ENCODE results near the gene DNAJB7. TPM values are rescaled to one million over a fixed set of nuclear protein-coding genes. Genes with fewer than 3 reads are reported as not detected.

The DNAJB7 gene
- polyA plus RNA-seq, 1 donor (not counting 4 experiments of a cell fraction or from before 2014, with no cell fraction given) = not detected

DNA sequence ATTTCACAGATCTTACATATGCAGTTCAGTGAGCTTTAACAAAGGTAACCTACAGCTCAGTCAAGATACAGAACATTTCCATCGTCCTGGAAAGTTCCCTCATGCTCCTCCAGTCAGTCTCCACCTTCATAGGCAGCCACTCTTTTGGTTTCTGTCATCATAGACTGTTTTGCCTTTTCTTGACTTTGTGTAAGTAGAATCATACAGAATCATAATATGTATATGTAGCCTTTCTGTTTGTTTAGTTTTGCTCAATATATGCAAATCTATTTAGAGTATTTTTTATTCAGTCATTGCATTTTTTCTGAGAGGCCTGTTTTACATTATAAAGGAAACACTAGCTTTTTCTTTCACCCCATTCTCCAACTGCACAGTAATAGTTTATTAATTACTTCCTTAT, 15.0 kb upstream of the DNAJB7 start:
- no peak for DNase-seq (ENCODE audit: low read depth, low spot score)
- dilution Hi-C loops (cut with MboI; ENCODE audit: extremely low pct_ligation_motif_present, low sequenced_read_pairs) = no loop called here
- no peaks in the 10 kb centered on the region for H3K4me1 ChIP-seq (ENCODE audit: control insufficient read depth, extremely low read depth, insufficient read depth, low read length)
- no peaks in the 10 kb centered on the region for H3K79me2 ChIP-seq (ENCODE audit: control insufficient read depth, insufficient read depth, low read length)
- no peaks in the 10 kb centered on the region for H3K9me3 ChIP-seq (ENCODE audit: control insufficient read depth, low read depth, low read length)
- no peak for FAIRE-seq
- no peaks in the 10 kb centered on the region for H3K27me3 ChIP-seq (ENCODE audit: control insufficient read depth, extremely low read depth, insufficient read depth, low read length)
- H3K9ac ChIP-seq (ENCODE audit: control insufficient read depth, extremely low read depth, insufficient read depth, low read length) = no peak overlapping the region
- H4K20me1 ChIP-seq (ENCODE audit: control insufficient read depth, extremely low read depth, insufficient read depth, low read length) = no peaks in the 10 kb centered on the region
- no peaks in the 10 kb centered on the region for H3K9me1 ChIP-seq (ENCODE audit: control insufficient read depth, extremely low read depth, insufficient read depth, low read length)
- H3K4me3 ChIP-seq (ENCODE audit: control insufficient read depth in 2 of 3, extremely low read depth in 1 of 3, insufficient read depth in 2 of 3, low read depth in 1 of 3, low read length in 3 of 3) = no peak overlapping the region
- no peak overlapping the region for H3K4me2 ChIP-seq (ENCODE audit: control insufficient read depth, extremely low read depth, insufficient read depth, low read depth, low read length)
- H2AFZ ChIP-seq (ENCODE audit: control insufficient read depth, low read length) = no peak overlapping the region
- no peak overlapping the region for H3K27ac ChIP-seq (ENCODE audit: control insufficient read depth, insufficient read depth, low read length)
- TF ChIP-seq EZH2 (IDR thresholded peaks at IDR 0.05; ENCODE audit: low read length) (no peak), CTCF (optimal IDR thresholded peaks at IDR 0.05 in 1 of 3, IDR thresholded peaks at IDR 0.05 in 1 of 3, conservative IDR thresholded peaks at IDR 0.05 in 1 of 3; ENCODE audit: extremely low read depth in 1 of 3, insufficient read depth in 2 of 3, low read length in 3 of 3) (no peak)
- peaks cover 8 to 11% of the 10 kb centered on the region in 2 experiments for H3K36me3 ChIP-seq (ENCODE audit: control insufficient read depth in 2 of 2, extremely low read depth in 1 of 2, insufficient read depth in 2 of 2, low read length in 2 of 2)

DNA sequence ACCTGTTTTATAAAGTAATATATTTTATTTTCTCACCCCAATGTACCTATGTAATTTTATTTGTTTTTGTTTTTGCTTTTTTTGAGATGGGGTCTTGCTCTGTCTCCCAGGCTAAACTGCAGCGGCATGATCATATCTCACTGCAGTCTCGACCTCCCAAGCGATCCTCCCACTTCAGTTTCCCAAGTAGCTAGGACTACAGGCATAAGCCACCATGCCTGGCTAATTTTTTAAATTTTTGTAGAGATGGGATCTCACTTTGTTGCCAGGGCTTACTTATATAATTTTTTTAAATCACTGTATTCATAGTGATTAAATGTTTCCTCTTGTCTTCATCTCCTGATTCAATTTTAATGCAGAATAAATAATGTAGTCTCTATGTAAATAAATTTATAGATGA, 13.2 kb upstream of the DNAJB7 start:
- H3K27me3 ChIP-seq (ENCODE audit: control insufficient read depth, extremely low read depth, insufficient read depth, low read length) = no peaks in the 10 kb centered on the region
- H4K20me1 ChIP-seq (ENCODE audit: control insufficient read depth, extremely low read depth, insufficient read depth, low read length) = no peaks in the 10 kb centered on the region
- H3K4me1 ChIP-seq (ENCODE audit: control insufficient read depth, extremely low read depth, insufficient read depth, low read length) = no peaks in the 10 kb centered on the region
- no peak for DNase-seq (ENCODE audit: low read depth, low spot score)
- H3K9me1 ChIP-seq (ENCODE audit: control insufficient read depth, extremely low read depth, insufficient read depth, low read length) = no peaks in the 10 kb centered on the region
- H3K9ac ChIP-seq (ENCODE audit: control insufficient read depth, extremely low read depth, insufficient read depth, low read length) = no peak overlapping the region
- no peak overlapping the region for H2AFZ ChIP-seq (ENCODE audit: control insufficient read depth, low read length)
- peaks cover 8 to 10% of the 10 kb centered on the region in 2 experiments for H3K36me3 ChIP-seq (ENCODE audit: control insufficient read depth in 2 of 2, extremely low read depth in 1 of 2, insufficient read depth in 2 of 2, low read length in 2 of 2)
- H3K4me3 ChIP-seq (ENCODE audit: control insufficient read depth in 2 of 3, extremely low read depth in 1 of 3, insufficient read depth in 2 of 3, low read depth in 1 of 3, low read length in 3 of 3) = no peak overlapping the region
- H3K4me2 ChIP-seq (ENCODE audit: control insufficient read depth, extremely low read depth, insufficient read depth, low read depth, low read length) = no peak overlapping the region
- H3K27ac ChIP-seq (ENCODE audit: control insufficient read depth, insufficient read depth, low read length) = no peak overlapping the region
- no peaks in the 10 kb centered on the region for H3K9me3 ChIP-seq (ENCODE audit: control insufficient read depth, low read depth, low read length)
- FAIRE-seq = no peak
- no peaks in the 10 kb centered on the region for H3K79me2 ChIP-seq (ENCODE audit: control insufficient read depth, insufficient read depth, low read length)
- TF ChIP-seq CTCF (optimal IDR thresholded peaks at IDR 0.05 in 1 of 3, IDR thresholded peaks at IDR 0.05 in 1 of 3, conservative IDR thresholded peaks at IDR 0.05 in 1 of 3; ENCODE audit: extremely low read depth in 1 of 3, insufficient read depth in 2 of 3, low read length in 3 of 3) (no peak), EZH2 (IDR thresholded peaks at IDR 0.05; ENCODE audit: low read length) (no peak)
- dilution Hi-C loops (cut with MboI; ENCODE audit: extremely low pct_ligation_motif_present, low sequenced_read_pairs) = no loop called here
